HG03521 (cell line): ENCODE results near the gene ZNF710.
A peak's percentile ranks its signal among the peaks of the same experiment; 100 is the strongest.
"Not testable (repeated sequence)": the region's sequence is repeated elsewhere in the genome, so short reads cannot be mapped to it uniquely, and the experiment has no call there.

Experiments
- ATAC-seq: cut with Tn5 transposase; IDR thresholded peaks from one replicate; pipeline ENCODE4 v1.9.1; 2021; ENCODE audit warnings: mild to moderate bottlenecking, moderate library complexity; ENCODE audit not compliant: unreplicated experiment

Gene ZNF710

GRCh38 chr15:90001062-90001682 is at the start of gene ZNF710:
Gene ZNF710, plus strand, starts transcription at chr15:90001324. Its CDS starts 65,814 bp downstream, at chr15:90067138.
- peak; percentile 19 for ATAC-seq

- no peak for ATAC-seq
These were observed 46.6 kb upstream of the ZNF710 start for GRCh38 chr15:89954541-89954940.

- not testable (repeated sequence) for ATAC-seq
These were observed 45.6 kb upstream of the ZNF710 start for GRCh38 chr15:89955449-89955998.

GRCh38 chr15:89958107-89958805 is 42.9 kb upstream of the ZNF710 start:
- ATAC-seq = no peak

- no peak for ATAC-seq
These were observed 37.6 kb upstream of the ZNF710 start for GRCh38 chr15:89963301-89964231.

GRCh38 chr15:89964232-89964954 is 36.7 kb upstream of the ZNF710 start:
- ATAC-seq = no peak

- ATAC-seq = no peak
These were observed 33.2 kb upstream of the ZNF710 start for GRCh38 chr15:89967881-89968280.

GRCh38 chr15:89971592-89971997 is 29.5 kb upstream of the ZNF710 start:
- ATAC-seq = peak; percentile 83

GRCh38 chr15:89972085-89972484 is 29.0 kb upstream of the ZNF710 start:
- no peak for ATAC-seq

- no peak for ATAC-seq
These were observed 25.5 kb upstream of the ZNF710 start for GRCh38 chr15:89975482-89976245.

GRCh38 chr15:89976246-89976600 is 24.9 kb upstream of the ZNF710 start:
- no peak for ATAC-seq

GRCh38 chr15:89977836-89978235 is 23.3 kb upstream of the ZNF710 start:
- not testable (repeated sequence) for ATAC-seq

- ATAC-seq = no peak
These were observed 22.2 kb upstream of the ZNF710 start for GRCh38 chr15:89978914-89979313.

- ATAC-seq = no peak
These were observed 20.2 kb upstream of the ZNF710 start for GRCh38 chr15:89980896-89981295.

- no peak for ATAC-seq
These were observed 18.6 kb upstream of the ZNF710 start for GRCh38 chr15:89982315-89983055.

GRCh38 chr15:89984001-89984400 is 17.1 kb upstream of the ZNF710 start:
- ATAC-seq = no peak

- no peak for ATAC-seq
These were observed 16.6 kb upstream of the ZNF710 start for GRCh38 chr15:89984421-89985010.

- no peak for ATAC-seq
These were observed 16.0 kb upstream of the ZNF710 start for GRCh38 chr15:89985111-89985510.

- ATAC-seq = no peak
These were observed 9.8 kb upstream of the ZNF710 start for GRCh38 chr15:89991312-89991711.
